Epithelial cell of prostate (primary cell): ENCODE results near the gene CAMK2G.

ENCODE experiments used
- DNase-seq: peaks from one replicate; pipeline ENCODE4 v3.0.0-alpha.2; 2011; ENCODE audit warnings: low read depth, low spot score
- H3K27ac ChIP-seq: fragments of 450-650 bp; 2 replicates; pipeline ENCODE4 v1.5.1; 2017; ENCODE audit warnings: mild to moderate bottlenecking

The CAMK2G gene

GRCh38 chr10:73817826-73818225 is 56.5 kb downstream of the CAMK2G start:
- no peak overlapping the region for H3K27ac ChIP-seq

DNA sequence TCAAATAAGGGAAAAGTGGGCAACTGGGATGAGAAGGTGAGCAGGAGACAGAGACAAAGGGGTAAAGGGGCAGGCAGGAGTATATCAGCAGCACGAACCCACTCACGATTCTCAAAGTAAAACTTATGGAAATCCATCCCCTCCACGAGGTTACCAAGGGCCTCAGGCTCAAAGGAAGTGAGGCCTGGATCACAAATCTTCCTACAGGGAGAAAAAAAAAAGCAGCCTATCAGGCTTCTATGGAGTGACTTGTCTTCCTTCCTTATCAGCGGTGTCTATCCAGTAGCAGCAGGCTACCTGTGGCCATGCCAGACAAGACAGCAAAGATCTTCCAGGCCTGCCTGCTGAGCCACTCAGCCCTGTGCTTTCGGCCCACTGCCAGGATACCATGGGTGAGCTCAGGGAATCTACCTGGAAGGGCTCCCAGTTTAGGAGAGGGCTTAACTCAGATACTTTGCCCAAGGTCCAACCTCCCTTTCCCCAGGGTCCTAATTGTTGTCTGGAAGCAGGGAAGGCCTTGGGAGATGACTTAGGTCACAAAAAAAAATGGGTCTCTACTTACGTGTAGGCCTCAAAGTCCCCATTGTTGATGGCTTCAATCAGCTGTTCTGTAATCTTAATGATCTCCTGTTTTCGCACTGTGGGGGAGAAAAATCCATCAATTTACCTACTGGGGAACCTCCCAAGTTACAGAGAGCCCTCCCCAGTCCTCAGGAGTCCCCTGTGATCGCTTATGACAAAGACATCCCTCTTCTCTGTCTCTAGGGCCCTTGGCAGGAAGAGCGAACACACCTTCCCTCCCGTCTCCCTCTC is 57.2 kb downstream of the CAMK2G start:
- no peak for DNase-seq
- peak overlapping the region; percentile 44 for H3K27ac ChIP-seq

More at GRCh38 chr10:73817826-73818225, 56.5 kb downstream of the CAMK2G start:
- no peak for DNase-seq

- no peak for DNase-seq
- peak overlapping the region; percentile 44 for H3K27ac ChIP-seq
Measured at GRCh38 chr10:73815719-73816030, 58.7 kb downstream of the CAMK2G start.

DNA sequence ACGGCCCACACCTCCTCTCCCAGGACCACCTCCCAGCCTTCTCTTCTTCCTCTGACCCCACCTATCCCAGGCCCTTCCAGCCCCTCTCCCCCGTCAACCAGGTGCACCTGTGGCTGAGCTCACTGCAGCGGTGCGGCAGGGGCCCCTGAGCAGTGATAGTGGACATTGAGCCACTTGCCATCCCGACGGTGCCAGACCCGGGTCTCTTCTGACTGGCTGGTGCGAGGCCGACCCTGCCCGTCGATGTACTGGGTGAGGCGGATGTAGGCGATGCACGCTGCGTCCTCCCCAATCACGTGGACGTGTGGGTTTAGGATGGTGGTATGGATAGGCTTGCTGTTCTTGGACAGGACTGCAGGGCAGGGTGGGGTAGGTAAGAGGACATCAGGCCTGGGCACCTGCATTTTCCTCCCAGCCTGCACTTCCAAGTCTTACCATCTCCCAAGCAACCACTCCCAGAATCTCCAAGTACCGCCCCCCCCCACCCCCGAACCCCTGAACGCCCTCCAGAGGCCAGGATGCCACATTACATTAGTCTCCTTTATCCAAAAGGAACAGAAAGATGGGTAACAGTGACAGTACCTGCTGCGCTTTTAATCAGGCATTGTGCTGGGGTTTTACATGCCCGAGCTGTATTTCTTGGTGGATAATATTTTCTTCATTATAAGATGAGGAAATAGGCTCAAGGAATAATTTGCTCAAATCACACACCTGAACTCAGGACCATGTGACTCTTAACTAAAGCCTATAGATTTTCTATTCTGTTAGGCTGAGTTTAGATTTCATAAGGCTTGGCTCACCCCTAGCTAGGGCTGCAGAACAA is 59.2 kb downstream of the CAMK2G start:
- H3K27ac ChIP-seq: no peak overlapping the region
- DNase-seq: no peak

DNA sequence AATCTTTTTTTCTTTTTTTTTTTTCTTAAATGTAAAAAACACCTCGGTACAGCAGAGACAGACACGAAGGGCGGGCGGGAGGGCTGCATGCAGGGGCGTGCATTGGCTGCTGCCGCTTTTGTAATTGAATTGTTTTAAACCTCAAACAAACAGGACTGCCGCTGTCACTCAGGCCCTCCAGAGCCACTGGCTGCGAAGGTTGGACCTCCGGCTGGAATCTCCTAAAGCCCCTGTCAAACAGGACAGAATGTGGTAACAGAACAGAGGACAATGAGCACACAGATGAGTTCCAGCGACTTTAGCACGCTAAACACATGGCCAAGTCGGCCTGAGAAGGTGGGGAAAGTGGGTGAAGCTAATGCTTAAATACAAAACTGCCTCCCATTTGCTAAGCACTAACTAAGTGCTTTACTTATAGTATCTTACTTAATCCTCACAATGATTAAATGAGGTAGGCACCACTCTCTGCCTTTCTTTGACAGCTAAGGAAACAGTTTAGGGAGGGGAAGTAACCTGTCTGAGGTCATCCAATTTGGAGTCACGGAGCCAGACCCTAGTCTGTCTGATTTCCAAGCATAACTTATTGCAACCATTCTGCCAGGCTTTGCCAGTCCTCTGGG is 60.0 kb downstream of the CAMK2G start:
- no peak overlapping the region for H3K27ac ChIP-seq

GRCh38 chr10:73813333-73813732 is 61.0 kb downstream of the CAMK2G start:
- H3K27ac ChIP-seq: no peak overlapping the region

More for the DNA sequence above, 60.0 kb downstream of the CAMK2G start:
- DNase-seq: no peak

GRCh38 chr10:73812657-73813056 is 61.7 kb downstream of the CAMK2G start:
- no peak overlapping the region for H3K27ac ChIP-seq
- DNase-seq: no peak

More at GRCh38 chr10:73813333-73813732, 61.0 kb downstream of the CAMK2G start:
- no peak for DNase-seq

- no peak for DNase-seq
- H3K27ac ChIP-seq: peak overlapping the region; percentile 55
Measured at GRCh38 chr10:73810735-73811465, 63.5 kb downstream of the CAMK2G start.

DNA sequence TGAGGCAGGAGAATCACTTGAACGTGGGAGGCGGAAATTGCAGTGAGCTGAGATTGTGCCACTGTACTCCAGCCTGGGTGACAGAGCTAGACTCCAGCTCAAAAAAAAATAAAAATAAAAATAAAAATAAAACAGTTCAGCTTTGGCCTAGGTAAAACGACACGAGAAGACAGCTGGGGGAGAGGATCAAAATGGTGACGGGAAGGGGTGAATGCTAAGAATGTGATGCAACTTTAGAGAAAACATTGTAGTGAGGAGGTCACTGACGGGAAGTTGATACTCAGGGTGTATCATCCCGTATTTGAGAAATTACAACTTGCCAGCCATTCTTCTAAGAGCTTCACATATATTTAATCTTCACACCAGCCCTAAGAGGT is 64.0 kb downstream of the CAMK2G start:
- no peak for DNase-seq
- peak overlapping the region; percentile 55 for H3K27ac ChIP-seq

GRCh38 chr10:73809061-73809818 is 65.1 kb downstream of the CAMK2G start:
- no peak for DNase-seq

DNA sequence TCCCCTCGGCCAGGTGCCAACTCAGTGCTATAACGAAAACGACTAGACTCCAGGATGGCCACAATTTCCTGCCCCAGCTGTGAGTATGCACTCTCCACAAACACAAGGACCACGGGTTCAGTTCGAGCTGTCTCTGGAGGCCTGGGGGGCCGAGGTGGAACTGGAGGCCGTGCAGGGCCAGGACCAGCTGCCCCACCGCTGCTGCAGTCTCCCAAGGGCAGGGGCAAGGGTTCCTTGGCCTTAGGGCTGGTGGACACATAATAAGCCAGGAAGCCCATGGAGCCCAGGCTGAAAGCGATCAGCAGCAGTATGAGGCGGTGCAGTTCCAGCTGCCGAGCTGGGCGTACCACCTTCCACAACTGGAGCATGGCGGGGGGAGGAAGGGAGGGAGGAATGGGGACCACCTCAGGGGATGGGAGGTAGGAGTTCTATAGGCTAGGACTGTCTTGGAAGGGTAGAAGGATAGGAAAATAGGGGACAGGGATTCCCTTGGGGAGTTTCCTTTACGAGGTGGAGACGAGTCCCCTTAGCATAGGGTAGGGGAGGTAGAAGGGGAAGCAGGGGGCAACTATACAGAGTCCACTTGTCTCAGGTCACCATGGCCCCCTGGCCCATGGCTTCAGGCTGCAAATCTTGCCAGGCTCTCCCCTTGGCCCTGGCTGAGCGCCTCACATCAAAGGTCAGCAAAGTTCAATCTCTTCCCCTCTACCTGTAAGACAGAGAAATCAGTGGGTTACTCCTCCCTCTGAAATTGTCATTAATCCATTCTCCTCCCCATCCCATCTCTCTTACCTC is 66.1 kb downstream of the CAMK2G start:
- DNase-seq: no peak

More at GRCh38 chr10:73809061-73809818, 65.1 kb downstream of the CAMK2G start:
- no peak overlapping the region for H3K27ac ChIP-seq

GRCh38 chr10:73807471-73807870 is 66.9 kb downstream of the CAMK2G start:
- no peak overlapping the region for H3K27ac ChIP-seq

More for the DNA sequence above, 66.1 kb downstream of the CAMK2G start:
- no peak overlapping the region for H3K27ac ChIP-seq

GRCh38 chr10:73806176-73806950 is 68.0 kb downstream of the CAMK2G start:
- H3K27ac ChIP-seq: no peak overlapping the region

More at GRCh38 chr10:73807471-73807870, 66.9 kb downstream of the CAMK2G start:
- DNase-seq: no peak

DNA sequence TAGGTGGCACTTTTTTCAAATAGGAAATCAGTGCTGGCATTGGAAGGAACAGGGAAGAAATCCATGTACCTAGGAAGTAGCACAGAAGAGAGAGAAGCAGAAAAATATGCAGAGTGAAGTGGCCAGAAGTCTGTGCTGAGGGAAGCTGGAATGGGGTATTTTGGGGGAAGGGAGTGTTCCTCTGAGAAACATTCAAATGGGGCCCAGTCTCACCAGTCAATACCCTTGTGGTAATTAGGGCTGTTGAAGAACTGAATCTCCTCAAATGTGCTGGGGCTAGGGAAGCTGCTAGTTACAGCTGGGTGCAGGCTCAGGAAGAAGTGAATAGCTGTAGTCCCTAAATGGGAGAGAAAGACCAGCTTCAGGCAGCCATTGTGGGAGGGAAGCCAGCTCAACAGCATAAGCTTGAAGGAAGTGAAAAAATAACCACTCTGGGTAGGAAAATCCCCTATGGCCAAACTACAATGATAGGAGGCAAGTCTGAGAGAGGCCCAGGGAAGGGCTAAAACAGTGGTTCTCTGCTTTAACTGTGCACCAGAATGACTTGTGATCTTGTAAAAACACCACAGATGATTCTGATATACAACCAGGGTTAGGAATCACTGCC is 70.6 kb downstream of the CAMK2G start:
- H3K27ac ChIP-seq: no peak overlapping the region

More at GRCh38 chr10:73806176-73806950, 68.0 kb downstream of the CAMK2G start:
- no peak for DNase-seq

GRCh38 chr10:73802276-73802991 is 71.9 kb downstream of the CAMK2G start:
- peak overlapping the region; percentile 35 for H3K27ac ChIP-seq

More for the DNA sequence above, 70.6 kb downstream of the CAMK2G start:
- no peak for DNase-seq

GRCh38 chr10:73801253-73801590 is 73.1 kb downstream of the CAMK2G start:
- H3K27ac ChIP-seq: no peak overlapping the region
- DNase-seq: no peak

More at GRCh38 chr10:73802276-73802991, 71.9 kb downstream of the CAMK2G start:
- no peak for DNase-seq
